GM06990 (cell line): ENCODE measurements around the gene SLC51B.
A peak's percentile ranks its signal among the peaks of the same experiment; 100 is the strongest.

Source experiments
- DNase-seq: peaks from one replicate; pipeline ENCODE4 v3.0.0-alpha.2; 2011; ENCODE audit not compliant: insufficient read length; ENCODE audit errors: extremely low read depth
- H3K27me3 ChIP-seq: replicated peaks from 2 replicates; pipeline ENCODE4 v1.6.0; 2011; ENCODE audit warnings: low read length; ENCODE audit not compliant: control insufficient read depth, insufficient read depth
- H3K36me3 ChIP-seq: 2 replicates; pipeline ENCODE4 v1.5.1; 2011; ENCODE audit warnings: low read length; ENCODE audit not compliant: control insufficient read depth, insufficient read depth
- H3K4me3 ChIP-seq: replicated peaks from 2 replicates; pipeline ENCODE4 v1.5.1; 2011; ENCODE audit warnings: low read depth, mild to moderate bottlenecking, control low read depth, low read length
- CTCF ChIP-seq: IDR thresholded peaks from 2 replicates; pipeline ENCODE4 v1.5.1; 2011; ENCODE audit warnings: low read length, control low read depth, mild to moderate bottlenecking, inconsistent platforms; ENCODE audit not compliant: insufficient read depth, poor library complexity, severe bottlenecking

The SLC51B gene

DNA sequence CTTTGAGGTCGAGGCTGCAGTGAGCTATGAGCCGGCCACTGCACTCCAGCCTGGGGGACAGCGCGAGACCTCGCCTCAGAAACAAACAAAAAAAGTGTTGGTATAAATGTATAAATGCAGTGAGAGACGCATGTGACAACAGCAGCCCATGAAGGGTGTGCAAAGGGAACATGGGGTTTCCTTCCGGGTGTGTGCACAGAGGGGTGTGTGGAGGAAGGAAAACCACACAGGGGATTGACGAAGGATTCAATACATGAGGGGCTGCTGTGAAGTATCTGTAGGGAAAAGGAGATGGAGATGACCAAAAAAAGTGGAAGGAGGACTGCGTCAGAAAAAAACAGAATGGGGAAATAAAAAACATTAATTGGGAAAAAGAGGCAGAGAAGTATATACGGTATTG lies 16.8 kb upstream of the SLC51B start:
- peak overlapping the region; percentile 90 for H3K4me3 ChIP-seq
- DNase-seq = peak; percentile 11
- no peak for TF ChIP-seq CTCF
- H3K27me3 ChIP-seq = no peaks in the 10 kb centered on the region
- H3K36me3 ChIP-seq = peaks cover 1% of the 10 kb centered on the region; the same call in 1 of the 2 replicates

DNA sequence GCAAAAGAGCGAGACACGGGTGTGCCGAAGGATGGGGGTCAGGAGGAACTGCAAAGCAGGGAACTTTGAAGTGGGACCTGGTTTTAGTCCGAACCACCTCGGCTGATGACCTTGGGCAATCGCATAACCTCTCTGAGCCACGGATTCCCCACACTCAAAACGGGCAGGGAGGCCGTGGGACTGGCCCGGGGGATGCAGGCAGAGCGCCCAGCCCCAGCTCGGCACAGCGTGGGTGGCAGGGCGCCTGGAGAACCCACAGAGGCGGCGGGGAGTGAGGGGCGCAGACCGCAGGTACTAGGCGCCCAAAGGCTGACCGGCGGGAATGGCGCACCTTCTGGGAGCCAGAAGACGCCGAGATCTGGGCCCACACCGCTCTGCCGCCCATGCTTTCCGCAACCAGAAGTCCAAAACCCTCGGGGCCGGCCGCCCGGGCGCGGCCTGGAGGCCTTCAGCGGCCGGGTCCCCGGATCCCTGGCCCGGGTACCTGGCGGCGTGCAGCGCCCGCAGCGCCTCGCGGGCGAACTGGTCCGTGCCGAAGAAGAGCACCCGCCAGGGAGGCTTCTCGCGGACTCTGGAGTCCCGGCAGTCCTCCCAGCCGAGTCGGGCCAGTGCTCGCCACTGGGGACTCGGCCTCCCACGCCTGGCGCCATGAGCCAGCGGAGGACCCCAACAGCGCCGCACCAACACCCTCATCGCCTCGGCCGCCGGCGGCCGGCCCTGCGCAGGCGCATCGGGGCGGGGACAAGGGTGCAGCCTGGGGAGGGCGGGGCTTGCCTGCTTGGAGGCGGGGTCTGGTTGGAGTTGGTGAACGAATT lies 16.1 kb upstream of the SLC51B start, which contains the start of gene MTFMT:
TSS of gene MTFMT (minus strand) at position 719 of the 815 bp plus-strand sequence. CDS start at position 693, 26 bp downstream.
- Histone ChIP-seq H3K4me3 (peak within 1 kb of the TSS; percentile 90), H3K27me3 (no peaks in the 10 kb centered on the region), H3K36me3 (peaks cover 1% of the 10 kb centered on the region; the same call in 1 of the 2 replicates)
- peak; percentile 90 for DNase-seq
- no peak for TF ChIP-seq CTCF

GRCh38 chr15:65029736-65030208 lies 15.4 kb upstream of the SLC51B start:
- no peaks in the 10 kb centered on the region for H3K27me3 ChIP-seq
- no peak for TF ChIP-seq CTCF
- peaks cover 1% of the 10 kb centered on the region; the same call in 1 of the 2 replicates for H3K36me3 ChIP-seq
- DNase-seq = no peak
- no peak overlapping the region; the same call in 1 of the 2 replicates for H3K4me3 ChIP-seq

GRCh38 chr15:65032801-65033537 lies 12.2 kb upstream of the SLC51B start:
- H3K36me3 ChIP-seq = no peaks in the 10 kb centered on the region
- peak; percentile 49 for DNase-seq
- peak; percentile 74 for TF ChIP-seq CTCF
- no peaks in the 10 kb centered on the region for H3K27me3 ChIP-seq
- no peak overlapping the region for H3K4me3 ChIP-seq

DNA sequence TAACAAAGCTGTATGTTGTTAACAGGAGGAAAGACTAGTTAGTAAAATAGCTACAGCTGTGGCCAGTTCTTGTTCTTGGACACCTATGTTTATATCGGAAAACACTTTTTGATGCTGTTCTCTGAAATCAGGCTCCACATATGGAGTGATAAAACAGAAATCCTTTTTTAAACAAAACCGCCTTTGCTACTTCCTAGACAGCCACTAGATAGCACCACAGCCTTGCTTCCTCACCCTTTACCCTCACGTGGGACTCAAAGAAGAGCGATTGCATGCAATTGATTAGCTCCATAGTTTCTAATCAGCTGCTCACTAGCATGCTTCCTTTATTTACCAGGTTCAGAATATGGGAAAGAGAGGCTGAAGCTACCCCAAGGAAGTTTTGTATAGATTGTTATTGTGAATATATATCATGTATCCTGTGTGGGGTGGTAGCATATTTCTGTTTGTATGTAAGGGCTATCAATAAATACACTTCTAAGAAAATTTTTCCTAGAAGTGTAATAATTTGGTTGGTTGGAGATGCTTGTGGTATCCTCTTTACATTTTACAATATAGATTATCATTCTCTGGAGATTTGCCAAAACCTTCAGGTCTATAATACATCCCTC lies 11.4 kb upstream of the SLC51B start:
- no peak for DNase-seq
- H3K27me3 ChIP-seq = no peaks in the 10 kb centered on the region
- H3K4me3 ChIP-seq = no peak overlapping the region
- H3K36me3 ChIP-seq = no peaks in the 10 kb centered on the region
- peak; percentile 71 for TF ChIP-seq CTCF
